Liver (tissue), 9 donors: Measurements from ENCODE around the gene GLYAT. TPM values are rescaled to one million over a fixed set of nuclear protein-coding genes. Genes with fewer than 3 reads are reported as not detected.

Experiments
- DNase-seq: peaks from one replicate; pipeline ENCODE4 v3.0.0-alpha.2; 2017; ENCODE audit warnings: low spot score
- H3K27ac ChIP-seq, 2 donors: one replicate each; pipeline ENCODE4 v1.7.0; 2013; ENCODE audit warnings: inconsistent platforms in 2 of 2, low read length in 2 of 2, control low read depth in 1 of 2, low read depth in 1 of 2, mild to moderate bottlenecking in 1 of 2
- H3K27me3 ChIP-seq, 4 donors: one replicate each; pipeline versions ENCODE4 v1.6.1 to v1.7.0; 2013; ENCODE audit warnings: low read length in 3 of 4, inconsistent platforms in 1 of 4, mild to moderate bottlenecking in 1 of 4, moderate library complexity in 1 of 4; ENCODE audit not compliant: control insufficient read depth in 4 of 4, insufficient read depth in 4 of 4
- H3K36me3 ChIP-seq, 4 donors: one replicate each; pipeline versions ENCODE4 v1.6.1 to v1.7.0; 2013; ENCODE audit warnings: low read length in 3 of 4, mild to moderate bottlenecking in 3 of 4, low read depth in 1 of 4, moderate library complexity in 1 of 4; ENCODE audit not compliant: control insufficient read depth in 4 of 4, insufficient read depth in 3 of 4
- H3K4me1 ChIP-seq, 4 donors: one replicate each; pipeline versions ENCODE4 v1.6.1 to v1.7.0; 2013; ENCODE audit warnings: low read length in 3 of 4, mild to moderate bottlenecking in 3 of 4, moderate library complexity in 1 of 4; ENCODE audit not compliant: control insufficient read depth in 4 of 4, insufficient read depth in 4 of 4
- H3K4me3 ChIP-seq, 3 donors: one replicate each; pipeline versions ENCODE4 v1.6.1 to v1.7.0; 2013; ENCODE audit warnings: low read length in 3 of 3, control low read depth in 1 of 3, low read depth in 1 of 3, mild to moderate bottlenecking in 1 of 3
- H3K9ac ChIP-seq, 2 donors: one replicate each; pipeline ENCODE4 v1.7.0; 2013; ENCODE audit warnings: low read length in 2 of 2, mild to moderate bottlenecking in 2 of 2, moderate library complexity in 2 of 2, control low read depth in 1 of 2, low read depth in 1 of 2
- H3K9me3 ChIP-seq, 4 donors: one replicate each; pipeline versions ENCODE4 v1.6.1 to v1.7.0; 2013; ENCODE audit warnings: low read length in 3 of 4; ENCODE audit not compliant: control insufficient read depth in 4 of 4
- ATF3 ChIP-seq: IDR thresholded peaks from 2 replicates; pipeline ENCODE4 v1.6.1; 2016; ENCODE audit warnings: antibody characterized with exemption
- CTCF ChIP-seq: fragments of 150-350 bp; IDR thresholded peaks from 2 replicates; pipeline ENCODE4 v1.5.1; 2017; ENCODE audit warnings: improper control_type of control experiment, low read depth, low read length; ENCODE audit not compliant: missing input control
- EGR1 ChIP-seq, 2 donors: IDR thresholded peaks; 2 replicates each; pipeline ENCODE4 v1.6.1; 2016 to 2018; ENCODE audit warnings: antibody characterized with exemption in 2 of 2, low read depth in 2 of 2
- FOXA1 ChIP-seq: IDR thresholded peaks from 2 replicates; pipeline ENCODE4 v1.6.1; 2016; ENCODE audit warnings: antibody characterized with exemption
- FOXA2 ChIP-seq: IDR thresholded peaks from 2 replicates; pipeline ENCODE4 v1.6.1; 2016; ENCODE audit warnings: antibody characterized with exemption
- GABPA ChIP-seq, 2 donors: IDR thresholded peaks in 1 of 2; conservative IDR thresholded peaks in 1 of 2; 2 replicates each; pipeline ENCODE4 v1.6.1; 2016; ENCODE audit warnings: antibody characterized with exemption in 2 of 2, mild to moderate bottlenecking in 1 of 2, moderate library complexity in 1 of 2
- HNF4A ChIP-seq, 2 donors: conservative IDR thresholded peaks; 2 replicates each; pipeline ENCODE4 v1.6.1; 2016; ENCODE audit warnings: antibody characterized with exemption in 2 of 2, mild to moderate bottlenecking in 2 of 2
- HNF4G ChIP-seq: IDR thresholded peaks from 2 replicates; pipeline ENCODE4 v1.6.1; 2016; ENCODE audit warnings: antibody characterized with exemption
- JUND ChIP-seq, 2 donors: IDR thresholded peaks; 2 replicates each; pipeline ENCODE4 v1.6.1; 2016; ENCODE audit warnings: antibody characterized with exemption in 2 of 2
- MAX ChIP-seq: IDR thresholded peaks from 2 replicates; pipeline ENCODE4 v1.6.1; 2016; ENCODE audit warnings: antibody characterized with exemption
- NR2F2 ChIP-seq: IDR thresholded peaks from 2 replicates; pipeline ENCODE4 v1.6.1; 2016; ENCODE audit warnings: antibody characterized with exemption
- RAD21 ChIP-seq, 2 donors: IDR thresholded peaks; 2 replicates each; pipeline ENCODE4 v1.6.1; 2016; ENCODE audit warnings: antibody characterized with exemption in 2 of 2, mild to moderate bottlenecking in 2 of 2
- REST ChIP-seq: IDR thresholded peaks from 2 replicates; pipeline ENCODE4 v1.6.1; 2016; ENCODE audit warnings: antibody characterized with exemption, mild to moderate bottlenecking
- RXRA ChIP-seq, 2 donors: IDR thresholded peaks; 2 replicates each; pipeline ENCODE4 v1.6.1; 2017 to 2018; ENCODE audit warnings: antibody characterized with exemption in 2 of 2, mild to moderate bottlenecking in 1 of 2
- SP1 ChIP-seq: IDR thresholded peaks from 2 replicates; pipeline ENCODE4 v1.6.1; 2018; ENCODE audit warnings: antibody characterized with exemption, mild to moderate bottlenecking
- TAF1 ChIP-seq: conservative IDR thresholded peaks from 2 replicates; pipeline ENCODE4 v1.6.1; 2016; ENCODE audit warnings: antibody characterized with exemption, mild to moderate bottlenecking
- YY1 ChIP-seq: IDR thresholded peaks from 2 replicates; pipeline ENCODE4 v1.6.1; 2016; ENCODE audit warnings: antibody characterized with exemption, mild to moderate bottlenecking
- ZBTB33 ChIP-seq: IDR thresholded peaks from 2 replicates; pipeline ENCODE4 v1.6.1; 2016; ENCODE audit warnings: antibody characterized with exemption
- WGBS: extraction: QIAGEN DNeasy Blood & Tissue Kit; methylation state at CpG from one replicate; pipeline ENCODE4 v1.1.7; 2013; 5-methylcytosine and 5-hydroxymethylcytosine counted together
- polyA plus RNA-seq, 2 donors: library from polyadenylated mRNA; stranded (reverse) in 1 of 2; unstranded in 1 of 2; fragments of 200-250 nt in 1 of 2; fragments of >200 nt in 1 of 2; fragmentation: Nextera tagmentation in 1 of 2; extraction: Ambion mirVana in 1 of 2; gene quantifications; one replicate each; pipeline versions ENCODE4 v1.2.1 to v1.2.3, GENCODE V29; 2013 to 2015
- total RNA-seq, 2 donors: library from RNA; depleted of rRNA; stranded (reverse); fragments of >200 nt; gene quantifications; one replicate each; pipeline ENCODE4 v1.2.3, GENCODE V29; 2014
- donor health status: healthy.
- donor health status: healthy.
- donor health status: healthy.
- donor health status: healthy.
- donor health status: healthy.

The GLYAT gene
- total and polyA plus RNA-seq, 4 donors: 5.6 to 181 (median 110) TPM

GRCh38 chr11:58781345-58781744, 49.6 kb upstream of the GLYAT start:
- no peak for TF ChIP-seq TAF1
- TF ChIP-seq FOXA1: no peak
- no peak for TF ChIP-seq HNF4A (conservative IDR thresholded peaks at IDR 0.05)
- TF ChIP-seq ATF3: no peak
- TF ChIP-seq GABPA (IDR thresholded peaks at IDR 0.05 in 1 of 2, conservative IDR thresholded peaks at IDR 0.05 in 1 of 2): no peak
- no peak for TF ChIP-seq RXRA (IDR thresholded peaks at IDR 0.05)
- TF ChIP-seq REST: no peak
- TF ChIP-seq JUND (IDR thresholded peaks at IDR 0.05): no peak
- no peak for TF ChIP-seq NR2F2
- TF ChIP-seq HNF4G: no peak
- TF ChIP-seq RAD21 (IDR thresholded peaks at IDR 0.05): no peak
- TF ChIP-seq CTCF: no peak
- TF ChIP-seq MAX: no peak
- TF ChIP-seq SP1: no peak
- TF ChIP-seq ZBTB33: no peak
- TF ChIP-seq FOXA2: no peak
- no peak for TF ChIP-seq EGR1 (IDR thresholded peaks at IDR 0.05; ENCODE audit: low read depth in 2 of 2)
- no peak for TF ChIP-seq YY1

GRCh38 chr11:58780578-58780977, 48.8 kb upstream of the GLYAT start:
- Histone ChIP-seq H3K9ac (no peak overlapping the region), H3K27me3 (no peaks in the 10 kb centered on the region), H3K27ac (no peak overlapping the region), H3K9me3 (no peaks in the 10 kb centered on the region), H3K4me1 (no peaks in the 10 kb centered on the region), H3K4me3 (no peak overlapping the region), H3K36me3 (no peaks in the 10 kb centered on the region)
- no peak for TF ChIP-seq ATF3
- no peak for TF ChIP-seq HNF4A (conservative IDR thresholded peaks at IDR 0.05)
- no peak for TF ChIP-seq RAD21 (IDR thresholded peaks at IDR 0.05)
- TF ChIP-seq CTCF: no peak
- no peak for TF ChIP-seq SP1
- TF ChIP-seq RXRA (IDR thresholded peaks at IDR 0.05): no peak
- no peak for TF ChIP-seq EGR1 (IDR thresholded peaks at IDR 0.05; ENCODE audit: low read depth in 2 of 2)
- TF ChIP-seq HNF4G: no peak
- TF ChIP-seq ZBTB33: no peak
- TF ChIP-seq FOXA2: no peak
- TF ChIP-seq MAX: no peak
- TF ChIP-seq FOXA1: no peak
- TF ChIP-seq NR2F2: no peak
- no peak for DNase-seq
- WGBS: 95% methylated on average over 3 of the region's 3 CpGs

More at GRCh38 chr11:58781345-58781744, 49.6 kb upstream of the GLYAT start:
- H3K9me3 ChIP-seq: no peaks in the 10 kb centered on the region
- H3K9ac ChIP-seq: no peak overlapping the region
- no peak overlapping the region for H3K4me3 ChIP-seq
- no peaks in the 10 kb centered on the region for H3K36me3 ChIP-seq
- no peaks in the 10 kb centered on the region for H3K4me1 ChIP-seq
- no peaks in the 10 kb centered on the region for H3K27me3 ChIP-seq
- H3K27ac ChIP-seq: no peak overlapping the region
- no peak for DNase-seq
